Nucleus accumbens (tissue), 56 donors: ENCODE measurements around the gene PPP3CA.
A peak's percentile ranks its signal among the peaks of the same experiment; 100 is the strongest.

Experiments
- DNase-seq, 56 donors: peaks; one replicate each; lab custom pipeline; 2025; lab: John Stamatoyannopoulos, UW

The PPP3CA gene

GRCh38 chr4:101334963-101335572 is 12.3 kb downstream of the PPP3CA start:
- DNase-seq, result no peak

- no peak for DNase-seq
These were observed 14.9 kb downstream of the PPP3CA start for GRCh38 chr4:101332424-101332823.

- DNase-seq, result no peak
These were observed 16.3 kb downstream of the PPP3CA start for GRCh38 chr4:101331017-101331416.

- DNase-seq, result no peak
These were observed 17.7 kb downstream of the PPP3CA start for GRCh38 chr4:101329592-101329991.

- DNase-seq, result no peak
These were observed 19.2 kb downstream of the PPP3CA start for GRCh38 chr4:101328063-101328602.

GRCh38 chr4:101326576-101326975 is 20.8 kb downstream of the PPP3CA start:
- no peak for DNase-seq

GRCh38 chr4:101322743-101323142 is 24.6 kb downstream of the PPP3CA start:
- DNase-seq, result no peak

- no peak for DNase-seq
These were observed 25.8 kb downstream of the PPP3CA start for GRCh38 chr4:101321481-101322042.

GRCh38 chr4:101315786-101316185 is 31.5 kb downstream of the PPP3CA start:
- no peak for DNase-seq

- DNase-seq, result no peak
These were observed 32.3 kb downstream of the PPP3CA start for GRCh38 chr4:101315041-101315440.

- DNase-seq, result no peak
These were observed 37.4 kb downstream of the PPP3CA start for GRCh38 chr4:101309925-101310324.

GRCh38 chr4:101307899-101308298 is 39.4 kb downstream of the PPP3CA start:
- no peak for DNase-seq

- DNase-seq, result no peak
These were observed 40.3 kb downstream of the PPP3CA start for GRCh38 chr4:101306764-101307615.

- no peak for DNase-seq
These were observed 41.1 kb downstream of the PPP3CA start for GRCh38 chr4:101306225-101306624.

- peak in 2 of 56 donors; percentile 10 to 24 for DNase-seq
These were observed 42.4 kb downstream of the PPP3CA start for GRCh38 chr4:101304916-101305315.

- DNase-seq, result no peak
These were observed 47.3 kb downstream of the PPP3CA start for GRCh38 chr4:101299899-101300540.

GRCh38 chr4:101299021-101299420 is 48.3 kb downstream of the PPP3CA start:
- no peak for DNase-seq

GRCh38 chr4:101295691-101296090 is 51.6 kb downstream of the PPP3CA start:
- DNase-seq, result no peak

- no peak for DNase-seq
These were observed 52.7 kb downstream of the PPP3CA start for GRCh38 chr4:101294597-101294996.

GRCh38 chr4:101292901-101293300 is 54.4 kb downstream of the PPP3CA start:
- DNase-seq, result no peak

GRCh38 chr4:101292214-101292613 is 55.1 kb downstream of the PPP3CA start:
- DNase-seq, result no peak
